H9 (cell line): ENCODE measurements around the gene PTPN22. TPM values are rescaled to one million over a fixed set of nuclear protein-coding genes. Genes with fewer than 3 reads are reported as not detected.

Experiments
- DNase-seq: peaks from one replicate; pipeline ENCODE4 v3.0.0-alpha.2; 2017
- H2AFZ ChIP-seq: one replicate; pipeline ENCODE4 v1.6.1; 2013; ENCODE audit warnings: mild to moderate bottlenecking, low read length, control low read depth, moderate library complexity
- H2AK5ac ChIP-seq: 2 replicates; pipeline ENCODE4 v1.6.1; 2013; ENCODE audit warnings: low read length, control low read depth, mixed read lengths; ENCODE audit not compliant: insufficient read length
- H2BK120ac ChIP-seq: one replicate; pipeline ENCODE4 v1.6.1; 2013; ENCODE audit warnings: low read depth, mild to moderate bottlenecking, low read length, control low read depth, inconsistent platforms; ENCODE audit not compliant: poor library complexity, severe bottlenecking
- H2BK12ac ChIP-seq: 2 replicates; pipeline ENCODE4 v1.6.1; 2013; ENCODE audit warnings: low read length, control low read depth, mixed read lengths, low read depth; ENCODE audit not compliant: insufficient read length
- H2BK15ac ChIP-seq: 2 replicates; pipeline ENCODE4 v1.6.1; 2013; ENCODE audit warnings: low read depth, low read length, control low read depth
- H2BK20ac ChIP-seq: one replicate; pipeline ENCODE4 v1.6.1; 2013; ENCODE audit warnings: low read depth, mild to moderate bottlenecking, low read length, control low read depth, inconsistent platforms; ENCODE audit not compliant: poor library complexity, severe bottlenecking
- H2BK5ac ChIP-seq: 2 replicates; pipeline ENCODE4 v1.6.1; 2013; ENCODE audit warnings: low read length, control low read depth, mixed read lengths; ENCODE audit not compliant: insufficient read length
- H3K14ac ChIP-seq: 2 replicates; pipeline ENCODE4 v1.6.1; 2013; ENCODE audit warnings: low read length, control low read depth; ENCODE audit not compliant: insufficient read depth
- H3K18ac ChIP-seq: 2 replicates; pipeline ENCODE4 v1.6.1; 2013; ENCODE audit warnings: low read depth, mild to moderate bottlenecking, mixed read lengths, low read length, control low read depth; ENCODE audit not compliant: insufficient read length
- H3K23ac ChIP-seq: 2 replicates; pipeline ENCODE4 v1.6.1; 2013; ENCODE audit warnings: low read length, control low read depth, mixed read lengths, low read depth; ENCODE audit not compliant: insufficient read length
- H3K23me2 ChIP-seq: 2 replicates; pipeline ENCODE4 v1.6.1; 2013; ENCODE audit warnings: low read depth, mild to moderate bottlenecking, mixed read lengths, low read length, control low read depth; ENCODE audit not compliant: insufficient read length, poor library complexity, severe bottlenecking
- H3K27ac ChIP-seq: 2 replicates; pipeline ENCODE4 v1.5.1; 2013; ENCODE audit warnings: low read length, control low read depth, mixed read lengths, low read depth; ENCODE audit not compliant: insufficient read length
- H3K27me3 ChIP-seq: 2 replicates; pipeline ENCODE4 v1.6.1; 2013; ENCODE audit warnings: low read length, control low read depth, inconsistent platforms; ENCODE audit not compliant: insufficient read depth
- H3K4ac ChIP-seq: 2 replicates; pipeline ENCODE4 v1.6.1; 2013; ENCODE audit warnings: low read depth, mild to moderate bottlenecking, control low read depth, inconsistent platforms, low read length, moderate library complexity
- H3K4me1 ChIP-seq: 2 replicates; pipeline ENCODE4 v1.6.1; 2013; ENCODE audit warnings: low read length, control low read depth, inconsistent platforms; ENCODE audit not compliant: insufficient read depth
- H3K4me2 ChIP-seq: 2 replicates; pipeline ENCODE4 v1.6.1; 2013; ENCODE audit warnings: low read length, control low read depth, mixed read lengths; ENCODE audit not compliant: insufficient read length, insufficient read depth
- H3K56ac ChIP-seq: 2 replicates; pipeline ENCODE4 v1.6.1; 2013; ENCODE audit warnings: low read depth, mild to moderate bottlenecking, mixed read lengths, low read length, control low read depth; ENCODE audit not compliant: insufficient read length
- H3K79me1 ChIP-seq: 2 replicates; pipeline ENCODE4 v1.6.1; 2013; ENCODE audit warnings: low read depth, mild to moderate bottlenecking, moderate library complexity, low read length, control low read depth, inconsistent platforms; ENCODE audit not compliant: insufficient read depth, poor library complexity, severe bottlenecking
- H3K79me2 ChIP-seq: 2 replicates; pipeline ENCODE4 v1.6.1; 2013; ENCODE audit warnings: low read length, control low read depth, inconsistent platforms; ENCODE audit not compliant: insufficient read depth
- H3K9ac ChIP-seq: 2 replicates; pipeline ENCODE4 v1.6.1; 2013; ENCODE audit warnings: low read length, control low read depth, mixed read lengths; ENCODE audit not compliant: insufficient read length; ENCODE audit errors: extremely low read depth
- H3K9me3 ChIP-seq: one replicate; pipeline ENCODE4 v1.6.1; 2013; ENCODE audit warnings: low read depth, low read length, inconsistent platforms; ENCODE audit not compliant: control insufficient read depth
- H3T11ph ChIP-seq: one replicate; pipeline ENCODE4 v1.6.1; 2013; ENCODE audit warnings: mild to moderate bottlenecking, low read length, control low read depth, inconsistent platforms
- H4K20me1 ChIP-seq: one replicate; pipeline ENCODE4 v1.6.1; 2013; ENCODE audit not compliant: control insufficient read depth, insufficient read length, insufficient read depth
- H4K5ac ChIP-seq: 2 replicates; pipeline ENCODE4 v1.6.1; 2013; ENCODE audit warnings: low read depth, mild to moderate bottlenecking, mixed read lengths, low read length, control low read depth; ENCODE audit not compliant: insufficient read length
- H4K8ac ChIP-seq: replicated peaks from 2 replicates; pipeline ENCODE4 v1.6.1; 2013; ENCODE audit warnings: low read length, control low read depth, mixed read lengths, low read depth; ENCODE audit not compliant: insufficient read length
- H4K91ac ChIP-seq: 2 replicates; pipeline ENCODE4 v1.6.1; 2013; ENCODE audit warnings: low read depth, mild to moderate bottlenecking, moderate library complexity, mixed read lengths, low read length, control low read depth; ENCODE audit not compliant: insufficient read length
- H3K27ac Mint-ChIP-seq, 3 experiments: 2 replicates in 2 of 3; 3 replicates in 1 of 3; pipeline ENCODE4 v1.8.0; 2020 to 2021; ENCODE audit warnings: mixed read lengths in 3 of 3, mild to moderate bottlenecking in 1 of 3, moderate library complexity in 1 of 3
- H3K27me3 Mint-ChIP-seq: 2 replicates; pipeline ENCODE4 v1.8.0; 2021; ENCODE audit warnings: low read depth, mild to moderate bottlenecking, moderate library complexity, mixed read lengths
- H3K36me3 Mint-ChIP-seq, 3 experiments: 2 replicates in 2 of 3; 3 replicates in 1 of 3; pipeline ENCODE4 v1.8.0; 2020 to 2021; ENCODE audit warnings: low read depth in 3 of 3, mixed read lengths in 3 of 3; ENCODE audit not compliant: insufficient read depth in 1 of 3
- H3K4me1 Mint-ChIP-seq, 2 experiments: 2 replicates each; pipeline ENCODE4 v1.8.0; 2020; ENCODE audit warnings: mixed read lengths in 2 of 2
- H3K4me3 Mint-ChIP-seq, 2 experiments: 2 replicates in 1 of 2; 3 replicates in 1 of 2; pipeline ENCODE4 v1.8.0; 2020 to 2021; ENCODE audit warnings: mild to moderate bottlenecking in 2 of 2, mixed read lengths in 2 of 2, moderate library complexity in 1 of 2
- H3K9me3 Mint-ChIP-seq, 2 experiments: 2 replicates in 1 of 2; 3 replicates in 1 of 2; pipeline ENCODE4 v1.8.0; 2020; ENCODE audit warnings: mild to moderate bottlenecking in 2 of 2, mixed read lengths in 2 of 2, moderate library complexity in 1 of 2
- WGBS: extraction: QIAGEN DNeasy Blood & Tissue Kit; methylation state at CpG from one replicate; pipeline ENCODE4 v1.1.7; 2013; ENCODE audit warnings: missing lambda C conversion rate, low lambda C conversion rate, mixed read lengths; ENCODE audit not compliant: insufficient read length; ENCODE audit errors: extremely low coverage; 5-methylcytosine and 5-hydroxymethylcytosine counted together
- total RNA-seq: library from RNA; stranded (reverse); gene quantifications from 2 replicates; pipeline ENCODE4 v1.2.1, GENCODE V29; 2021
- TF ChIP-seq, protein P1 (sequence below): fragments of 200-600 bp; sonication (generic); conservative IDR thresholded peaks from 3 replicates; pipeline ENCODE4 v1.8.0; 2021; ENCODE audit warnings: antibody characterized with exemption, mild to moderate bottlenecking

The PTPN22 gene
- total RNA-seq, 1 experiment from 2014 or later = not detected

DNA sequence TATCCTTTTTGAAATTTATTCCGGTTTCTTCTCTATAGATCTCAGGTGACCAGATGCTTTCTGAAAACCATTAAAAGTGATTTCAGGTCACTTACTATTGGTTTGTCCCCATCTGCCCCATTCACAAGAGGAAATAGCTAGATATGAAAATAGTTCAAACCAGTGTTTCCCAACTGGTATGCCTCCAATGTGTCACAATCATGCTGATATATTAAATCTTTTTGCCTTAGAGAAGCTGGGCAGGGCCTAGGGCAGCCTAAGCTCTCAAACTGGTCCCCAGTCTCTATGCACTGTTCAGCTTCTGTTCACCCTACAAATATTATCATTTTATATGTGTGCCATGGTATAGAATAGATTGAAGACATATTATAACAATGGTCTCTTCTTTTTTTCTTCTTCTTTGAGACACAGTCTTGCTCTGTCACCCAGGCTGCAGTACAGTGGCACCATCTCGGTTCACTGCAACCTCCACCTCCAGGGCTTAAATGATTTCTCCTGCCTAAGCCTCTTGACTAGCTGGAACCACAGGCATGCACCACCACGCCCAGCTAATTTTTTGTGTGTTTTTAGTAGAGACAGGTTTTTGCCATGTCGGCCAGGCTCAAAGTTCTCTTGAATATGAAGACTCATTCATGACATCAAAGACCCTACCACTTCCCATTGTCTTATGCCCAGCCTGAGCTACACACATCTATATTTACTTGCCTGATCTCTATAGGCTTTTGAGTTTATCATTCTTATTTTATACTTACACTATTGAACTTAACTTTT is 15.7 kb downstream of the PTPN22 start:
- no peak overlapping the region for H3K23ac ChIP-seq
- H2AK5ac ChIP-seq = no peak overlapping the region
- H4K20me1 ChIP-seq = no peaks in the 10 kb centered on the region
- H3K79me1 ChIP-seq = no peaks in the 10 kb centered on the region
- no peaks in the 10 kb centered on the region for H3K9me3 ChIP-seq
- Mint-ChIP-seq H3K27me3 (no peaks in the 10 kb centered on the region), H3K4me1 (no peaks in the 10 kb centered on the region; a peak in 1 of 4 replicates), H3K27ac (no peak overlapping the region), H3K36me3 (no peaks in the 10 kb centered on the region), H3K9me3 (no peaks in the 10 kb centered on the region), H3K4me3 (no peak overlapping the region)
- H3K27ac ChIP-seq = no peak overlapping the region
- H3K18ac ChIP-seq = no peak overlapping the region
- no peak overlapping the region for H3K4me2 ChIP-seq
- H3K27me3 ChIP-seq = no peaks in the 10 kb centered on the region
- no peak overlapping the region for H3T11ph ChIP-seq
- no peak overlapping the region for H3K14ac ChIP-seq
- WGBS = no CpG with 5 or more reads among the region's 4 CpGs
- no peak overlapping the region for H4K5ac ChIP-seq
- no peak overlapping the region for H2BK20ac ChIP-seq
- DNase-seq = no peak
- no peak overlapping the region for H2AFZ ChIP-seq
- no peak overlapping the region for H3K9ac ChIP-seq
- H3K79me2 ChIP-seq = no peaks in the 10 kb centered on the region
- H3K4me1 ChIP-seq = no peaks in the 10 kb centered on the region
- no peak overlapping the region for H4K91ac ChIP-seq
- no peak overlapping the region for H3K4ac ChIP-seq
- TF ChIP-seq, protein P1, sequence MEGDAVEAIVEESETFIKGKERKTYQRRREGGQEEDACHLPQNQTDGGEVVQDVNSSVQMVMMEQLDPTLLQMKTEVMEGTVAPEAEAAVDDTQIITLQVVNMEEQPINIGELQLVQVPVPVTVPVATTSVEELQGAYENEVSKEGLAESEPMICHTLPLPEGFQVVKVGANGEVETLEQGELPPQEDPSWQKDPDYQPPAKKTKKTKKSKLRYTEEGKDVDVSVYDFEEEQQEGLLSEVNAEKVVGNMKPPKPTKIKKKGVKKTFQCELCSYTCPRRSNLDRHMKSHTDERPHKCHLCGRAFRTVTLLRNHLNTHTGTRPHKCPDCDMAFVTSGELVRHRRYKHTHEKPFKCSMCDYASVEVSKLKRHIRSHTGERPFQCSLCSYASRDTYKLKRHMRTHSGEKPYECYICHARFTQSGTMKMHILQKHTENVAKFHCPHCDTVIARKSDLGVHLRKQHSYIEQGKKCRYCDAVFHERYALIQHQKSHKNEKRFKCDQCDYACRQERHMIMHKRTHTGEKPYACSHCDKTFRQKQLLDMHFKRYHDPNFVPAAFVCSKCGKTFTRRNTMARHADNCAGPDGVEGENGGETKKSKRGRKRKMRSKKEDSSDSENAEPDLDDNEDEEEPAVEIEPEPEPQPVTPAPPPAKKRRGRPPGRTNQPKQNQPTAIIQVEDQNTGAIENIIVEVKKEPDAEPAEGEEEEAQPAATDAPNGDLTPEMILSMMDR = no peak
- H2BK15ac ChIP-seq = no peak overlapping the region
- H4K8ac ChIP-seq = no peak overlapping the region
- no peak overlapping the region for H2BK120ac ChIP-seq
- H2BK12ac ChIP-seq = no peak overlapping the region
- H3K23me2 ChIP-seq = no peaks in the 10 kb centered on the region
- no peak overlapping the region for H2BK5ac ChIP-seq
- no peak overlapping the region for H3K56ac ChIP-seq
